B cell (primary cell): ENCODE data around the gene ATP10B. TPM values are rescaled to one million over a fixed set of nuclear protein-coding genes. Genes with fewer than 3 reads are reported as not detected.

Experiments
- ATAC-seq: fragments of 200-7000 bp; cut with Tn5 transposase; one replicate; pipeline ENCODE4 v1.10.0; 2021; ENCODE audit warnings: low read depth, mild to moderate bottlenecking, moderate number of reproducible peaks, moderate library complexity
- CTCF ChIA-PET: fragments of 350-600 bp; sonication (Branson Sonifier 250); formaldehyde crosslinking; loops from one replicate; lab custom pipeline; 2021; ENCODE audit warnings: antibody characterized with exemption, inconsistent platforms; lab: Charles Lee
- POLR2A ChIA-PET: fragments of 350-600 bp; sonication (Branson Sonifier 250); formaldehyde crosslinking; loops from one replicate; lab custom pipeline; 2021; ENCODE audit warnings: antibody characterized with exemption; lab: Charles Lee
- DNase-seq: peaks from one replicate; pipeline ENCODE4 v3.0.0; 2013
- H2AFZ ChIP-seq: 2 replicates; pipeline ENCODE4 v1.6.1; 2012; ENCODE audit warnings: mild to moderate bottlenecking, low read depth, low read length; ENCODE audit not compliant: insufficient read depth, poor library complexity, severe bottlenecking
- H3K27ac ChIP-seq, 2 donors: 1 replicate in 1 of 2; 2 replicates in 1 of 2; pipeline ENCODE4 v1.5.1; 2012 to 2013; ENCODE audit warnings: low read length in 2 of 2, mild to moderate bottlenecking in 2 of 2, moderate library complexity in 1 of 2
- H3K27me3 ChIP-seq, 4 experiments: fragments of 200-600 bp in 1 of 4; sonication (generic) in 1 of 4; replicated peaks in 1 of 4; 1 replicate in 2 of 4; 2 replicates in 2 of 4; pipeline versions ENCODE4 v1.6.1 to v1.7.0; 2013 to 2016; ENCODE audit warnings: low read length in 3 of 4, mild to moderate bottlenecking in 2 of 4, mixed read lengths in 1 of 4, moderate library complexity in 1 of 4; ENCODE audit not compliant: insufficient read depth in 4 of 4, control insufficient read depth in 3 of 4; ENCODE audit errors: control extremely low read depth in 1 of 4
- H3K36me3 ChIP-seq, 2 experiments: replicated peaks in 1 of 2; 1 replicate in 1 of 2; 2 replicates in 1 of 2; pipeline versions ENCODE4 v1.6.1 to v1.7.1; 2013; ENCODE audit warnings: low read length in 1 of 2; ENCODE audit not compliant: insufficient read depth in 2 of 2, control insufficient read depth in 1 of 2; ENCODE audit errors: control extremely low read depth in 1 of 2, extremely low read depth in 1 of 2
- H3K4me1 ChIP-seq, 2 donors: fragments of 200-600 bp in 1 of 2; sonication (generic) in 1 of 2; 1 replicate in 1 of 2; 2 replicates in 1 of 2; pipeline versions ENCODE4 v1.5.1 to v1.6.1; 2013 to 2017; ENCODE audit warnings: low read length in 2 of 2; ENCODE audit not compliant: control insufficient read depth in 2 of 2, insufficient read depth in 2 of 2
- H3K4me2 ChIP-seq: replicated peaks from 2 replicates; pipeline ENCODE3; 2012; ENCODE audit warnings: mild to moderate bottlenecking, low read depth, low read length; ENCODE audit not compliant: poor library complexity, severe bottlenecking
- H3K4me3 ChIP-seq, 5 experiments: fragments of 200-600 bp in 1 of 5; sonication (generic) in 1 of 5; 1 replicate in 3 of 5; 2 replicates in 2 of 5; pipeline versions ENCODE4 v1.5.1 to v1.7.0; 2011 to 2016; ENCODE audit warnings: low read length in 4 of 5, mild to moderate bottlenecking in 4 of 5, low read depth in 2 of 5, control low read depth in 1 of 5, moderate library complexity in 1 of 5; ENCODE audit not compliant: insufficient read depth in 1 of 5; ENCODE audit errors: control extremely low read depth in 1 of 5, extremely low read depth in 1 of 5
- H3K79me2 ChIP-seq: fragments of 200-600 bp; sonication (generic); one replicate; pipeline ENCODE4 v1.6.0; 2016; ENCODE audit warnings: low read length; ENCODE audit not compliant: control insufficient read depth, insufficient read depth
- H3K9ac ChIP-seq: fragments of 200-600 bp; sonication (generic); 2 replicates; pipeline ENCODE4 v1.6.1; 2017; ENCODE audit warnings: mild to moderate bottlenecking, low read length, moderate library complexity
- H3K9me3 ChIP-seq, 3 donors: one replicate each; pipeline versions ENCODE4 v1.6.1 to v1.7.1; 2013; ENCODE audit warnings: low read length in 2 of 3; ENCODE audit not compliant: control insufficient read depth in 2 of 3, insufficient read depth in 1 of 3; ENCODE audit errors: control extremely low read depth in 1 of 3
- H4K20me1 ChIP-seq: 2 replicates; pipeline ENCODE4 v1.6.0; 2012; ENCODE audit warnings: mild to moderate bottlenecking, low read length; ENCODE audit not compliant: insufficient read depth, control insufficient read depth, poor library complexity, severe bottlenecking
- H3K27ac Mint-ChIP-seq: one replicate; pipeline ENCODE4 v1.8.0; 2021; ENCODE audit warnings: mixed read lengths
- H3K27me3 Mint-ChIP-seq: one replicate; pipeline ENCODE4 v1.8.0; 2021; ENCODE audit warnings: mixed read lengths
- H3K4me1 Mint-ChIP-seq: one replicate; pipeline ENCODE4 v1.8.0; 2021; ENCODE audit warnings: mixed read lengths
- H3K4me3 Mint-ChIP-seq: one replicate; pipeline ENCODE4 v1.8.0; 2021; ENCODE audit warnings: mixed read lengths
- H3K9me3 Mint-ChIP-seq: one replicate; pipeline ENCODE4 v1.8.0; 2022; ENCODE audit warnings: mixed read lengths; ENCODE audit not compliant: insufficient read depth
- EZH2 ChIP-seq: IDR thresholded peaks from 2 replicates; pipeline ENCODE4 v1.6.1; 2012; ENCODE audit warnings: borderline replicate concordance, low read depth, mild to moderate bottlenecking, moderate library complexity, low read length; ENCODE audit not compliant: insufficient read depth, poor library complexity, severe bottlenecking
- WGBS: methylation state at CpG from one replicate; pipeline ENCODE4 v1.1.5; 2013; ENCODE audit warnings: missing lambda C conversion rate; ENCODE audit not compliant: insufficient coverage; 5-methylcytosine and 5-hydroxymethylcytosine counted together
- intact Hi-C: fragments of 100-400 bp; cut with micrococcal nuclease; formaldehyde crosslinking; loops from one replicate; pipeline ENCODE4 v1.10.0; 2022
- polyA plus RNA-seq: library from polyadenylated mRNA; depleted of rRNA; stranded (reverse); fragments of >200 nt; gene quantifications from 2 replicates; pipeline ENCODE4 v1.2.3, GENCODE V29; 2012
- total RNA-seq, 2 donors: library from RNA; stranded (reverse); fragments of 120-200 nt in 1 of 2; gene quantifications; 1 replicate in 1 of 2; 2 replicates in 1 of 2; pipeline versions ENCODE4 v1.2.3 to v1.2.4, GENCODE V29; 2013 to 2022
- TF ChIP-seq, protein P1 (sequence below): fragments of 200-600 bp; IDR thresholded peaks from one replicate; pipeline ENCODE4 v1.8.0; 2022; ENCODE audit warnings: antibody characterized with exemption, mild to moderate bottlenecking

The ATP10B gene
- total and polyA plus RNA-seq, 2 donors (not counting 1 experiment from before 2014, with no cell fraction given): not detected

DNA sequence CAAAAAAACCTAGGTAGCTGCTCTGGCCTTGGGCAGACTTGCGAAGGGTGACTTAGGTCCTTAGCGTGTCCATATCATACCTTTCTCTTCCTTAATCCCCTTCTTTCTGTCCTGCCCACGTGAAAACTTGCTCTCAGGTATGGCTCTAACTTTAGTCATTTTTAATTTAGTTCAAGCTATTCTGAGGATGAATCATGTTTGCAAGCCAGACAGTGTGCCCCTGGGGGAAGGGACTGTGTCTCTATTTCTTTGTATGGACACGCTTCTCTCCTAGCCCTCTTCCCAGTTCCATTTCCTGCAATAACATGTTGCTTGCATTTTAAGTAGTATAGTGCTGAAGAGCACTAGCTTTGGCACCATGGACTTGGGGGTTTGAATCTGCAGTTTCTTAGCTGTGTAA lies 309.7 kb downstream of the ATP10B start:
- peaks cover 0 to 4% (median 0%) of the 10 kb centered on the region in 3 donors for H3K9me3 ChIP-seq
- H3K27me3 Mint-ChIP-seq: peaks cover 3% of the 10 kb centered on the region
- no peak overlapping the region for H3K4me3 ChIP-seq
- H3K4me1 ChIP-seq: no peaks in the 10 kb centered on the region
- H3K4me1 Mint-ChIP-seq: no peaks in the 10 kb centered on the region
- no peaks in the 10 kb centered on the region for H3K27me3 ChIP-seq
- intact Hi-C loops: no loop called here
- ChIA-PET POLR2A (no interaction called here), CTCF (interaction anchor here (0.9 kb wide), 1 partner anchor 10 kb away, joined by 3 read pairs; no protein-coding TSS in a partner anchor)
- peaks cover 4% of the 10 kb centered on the region for H3K9me3 Mint-ChIP-seq
- no peak overlapping the region for H3K27ac Mint-ChIP-seq
- no peak overlapping the region for H3K9ac ChIP-seq
- DNase-seq: no peak
- H3K4me2 ChIP-seq: no peak overlapping the region
- no peaks in the 10 kb centered on the region for H3K36me3 ChIP-seq
- H4K20me1 ChIP-seq: no peaks in the 10 kb centered on the region
- H3K4me3 Mint-ChIP-seq: no peak overlapping the region
- 100% methylated on average over 2 of the region's 4 CpGs for WGBS
- no peak overlapping the region for H3K27ac ChIP-seq
- H3K79me2 ChIP-seq: no peaks in the 10 kb centered on the region
- H2AFZ ChIP-seq: no peak overlapping the region
- ATAC-seq: no peak
- TF ChIP-seq, protein P1, sequence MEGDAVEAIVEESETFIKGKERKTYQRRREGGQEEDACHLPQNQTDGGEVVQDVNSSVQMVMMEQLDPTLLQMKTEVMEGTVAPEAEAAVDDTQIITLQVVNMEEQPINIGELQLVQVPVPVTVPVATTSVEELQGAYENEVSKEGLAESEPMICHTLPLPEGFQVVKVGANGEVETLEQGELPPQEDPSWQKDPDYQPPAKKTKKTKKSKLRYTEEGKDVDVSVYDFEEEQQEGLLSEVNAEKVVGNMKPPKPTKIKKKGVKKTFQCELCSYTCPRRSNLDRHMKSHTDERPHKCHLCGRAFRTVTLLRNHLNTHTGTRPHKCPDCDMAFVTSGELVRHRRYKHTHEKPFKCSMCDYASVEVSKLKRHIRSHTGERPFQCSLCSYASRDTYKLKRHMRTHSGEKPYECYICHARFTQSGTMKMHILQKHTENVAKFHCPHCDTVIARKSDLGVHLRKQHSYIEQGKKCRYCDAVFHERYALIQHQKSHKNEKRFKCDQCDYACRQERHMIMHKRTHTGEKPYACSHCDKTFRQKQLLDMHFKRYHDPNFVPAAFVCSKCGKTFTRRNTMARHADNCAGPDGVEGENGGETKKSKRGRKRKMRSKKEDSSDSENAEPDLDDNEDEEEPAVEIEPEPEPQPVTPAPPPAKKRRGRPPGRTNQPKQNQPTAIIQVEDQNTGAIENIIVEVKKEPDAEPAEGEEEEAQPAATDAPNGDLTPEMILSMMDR: no peak
- TF ChIP-seq EZH2: no peak

DNA sequence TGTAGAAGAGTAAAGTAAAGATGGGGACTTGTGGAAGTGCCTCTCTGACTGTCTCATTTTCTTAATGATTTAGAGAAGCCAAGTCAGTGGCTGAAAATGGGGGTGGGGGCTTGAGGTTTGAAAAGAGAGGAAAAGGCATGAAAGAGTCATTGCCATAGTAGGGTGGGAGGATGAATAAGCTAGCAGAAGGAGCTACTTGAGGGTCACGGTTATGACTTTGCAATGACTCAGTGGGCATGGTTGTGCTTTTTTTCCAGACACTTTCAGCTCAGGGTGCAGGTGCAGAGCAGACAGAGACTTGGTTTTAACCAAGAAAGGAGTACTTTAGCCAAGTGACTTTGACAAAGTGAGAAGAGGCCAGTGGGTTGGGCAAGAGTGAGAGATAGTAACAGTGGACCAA lies 312.6 kb downstream of the ATP10B start:
- no peak overlapping the region for H3K4me2 ChIP-seq
- TF ChIP-seq, protein P1: no peak
- no peak for TF ChIP-seq EZH2
- ATAC-seq (no peak), DNase-seq (no peak)
- H3K4me3 ChIP-seq: no peak overlapping the region
- peaks cover 6% of the 10 kb centered on the region for H3K27me3 Mint-ChIP-seq
- no peak overlapping the region for H3K27ac Mint-ChIP-seq
- H3K4me3 Mint-ChIP-seq: no peak overlapping the region
- H3K9me3 ChIP-seq: no peaks in the 10 kb centered on the region
- H3K9me3 Mint-ChIP-seq: no peaks in the 10 kb centered on the region
- ChIA-PET CTCF (no interaction called here), POLR2A (no interaction called here)
- WGBS: 59% methylated on average over 1 of the region's 1 CpG
- intact Hi-C loops: no loop called here
- no peaks in the 10 kb centered on the region for H3K4me1 ChIP-seq
- no peaks in the 10 kb centered on the region for H3K27me3 ChIP-seq
- no peak overlapping the region for H3K27ac ChIP-seq
- no peaks in the 10 kb centered on the region for H4K20me1 ChIP-seq
- H2AFZ ChIP-seq: no peak overlapping the region
- H3K9ac ChIP-seq: no peak overlapping the region
- no peaks in the 10 kb centered on the region for H3K4me1 Mint-ChIP-seq
- H3K36me3 ChIP-seq: no peaks in the 10 kb centered on the region
- H3K79me2 ChIP-seq: no peaks in the 10 kb centered on the region
